OCI-LY7 (cell line): ENCODE results near the gene STX17. TPM values are rescaled to one million over a fixed set of nuclear protein-coding genes. Genes with fewer than 3 reads are reported as not detected.

Experiments
- BruUV-seq: library from RNA; stranded (reverse); fragments of 400-500 nt; replicated peaks from 2 replicates; lab custom pipeline; 2021; lab: Mats Ljungman, UMichigan
- CTCF ChIA-PET: fragments of 300-600 bp; sonication (Branson Sonifier 250); formaldehyde crosslinking; loops from one replicate; lab custom pipeline; 2022; ENCODE audit warnings: antibody characterized with exemption; ENCODE audit not compliant: unreplicated experiment; lab: Charles Lee
- POLR2A ChIA-PET: fragments of 300-600 bp; sonication (Branson Sonifier 250); formaldehyde crosslinking; loops from one replicate; lab custom pipeline; 2022; ENCODE audit warnings: antibody characterized with exemption; lab: Charles Lee
- DNase-seq: peaks from one replicate; pipeline ENCODE4 v3.0.0-alpha.2; 2015; ENCODE audit warnings: low spot score
- H2AFZ ChIP-seq: fragments of 200-600 bp; sonication (generic), shearing (Covaris generic); 2 replicates; pipeline ENCODE4 v1.6.1; 2014; ENCODE audit warnings: mild to moderate bottlenecking, antibody characterized with exemption, low read length, moderate library complexity
- H3K27ac ChIP-seq: fragments of 200-600 bp; sonication (generic); 2 replicates; pipeline ENCODE4 v1.5.1; 2014; ENCODE audit warnings: mixed run types, low read depth, mild to moderate bottlenecking, moderate library complexity, low read length, inconsistent platforms; ENCODE audit not compliant: poor library complexity, severe bottlenecking
- H3K36me3 ChIP-seq: fragments of 200-600 bp; sonication (generic); 2 replicates; pipeline ENCODE4 v1.6.1; 2014; ENCODE audit warnings: mild to moderate bottlenecking, antibody characterized with exemption, low read length, moderate library complexity, mixed read lengths; ENCODE audit not compliant: insufficient read depth
- H3K4me1 ChIP-seq: fragments of 200-600 bp; sonication (generic); 2 replicates; pipeline ENCODE4 v1.5.1; 2014; ENCODE audit warnings: mild to moderate bottlenecking, low read length; ENCODE audit not compliant: insufficient read depth, poor library complexity, severe bottlenecking
- H3K4me2 ChIP-seq: fragments of 200-600 bp; sonication (generic); 2 replicates; pipeline ENCODE4 v1.6.1; 2014; ENCODE audit warnings: mild to moderate bottlenecking, low read length
- H3K4me3 ChIP-seq: fragments of 200-600 bp; sonication (generic); 2 replicates; pipeline ENCODE4 v1.5.1; 2014; ENCODE audit warnings: mild to moderate bottlenecking, low read depth, low read length; ENCODE audit not compliant: poor library complexity, severe bottlenecking
- H3K79me2 ChIP-seq: fragments of 200-600 bp; sonication (generic); 2 replicates; pipeline ENCODE4 v1.6.1; 2016; ENCODE audit warnings: low read depth, mild to moderate bottlenecking, low read length, moderate library complexity, mixed read lengths; ENCODE audit not compliant: insufficient read depth
- H3K9me2 ChIP-seq: fragments of 200-600 bp; sonication (generic); 2 replicates; pipeline ENCODE4 v1.6.1; 2016; ENCODE audit warnings: mild to moderate bottlenecking, low read length, mixed read lengths; ENCODE audit not compliant: insufficient read depth
- H3K9me3 ChIP-seq: fragments of 200-600 bp; sonication (generic); 2 replicates; pipeline ENCODE4 v1.6.1; 2014; ENCODE audit warnings: mild to moderate bottlenecking, mixed run types, low read length, mixed read lengths
- H4K20me1 ChIP-seq: fragments of 200-600 bp; sonication (generic); 2 replicates; pipeline ENCODE4 v1.6.1; 2014; ENCODE audit warnings: mild to moderate bottlenecking, antibody characterized with exemption, low read length, moderate library complexity, mixed read lengths; ENCODE audit not compliant: insufficient read depth
- EZH2phosphoT487 ChIP-seq: fragments of 200-600 bp; sonication (generic); IDR thresholded peaks from 2 replicates; pipeline ENCODE4 v1.6.1; 2018; ENCODE audit warnings: low read depth, borderline replicate concordance, mild to moderate bottlenecking, mixed run types, antibody characterized with exemption, low read length, moderate library complexity, mixed read lengths
- intact Hi-C: fragments of 100-400 bp; cut with micrococcal nuclease; formaldehyde crosslinking; loops from one replicate; pipeline ENCODE4 v1.10.0; 2022; ENCODE audit not compliant: unreplicated experiment
- total RNA-seq, 2 experiments: library from RNA; depleted of rRNA in 1 of 2; stranded (reverse); fragments of >200 nt in 1 of 2; shearing (Covaris generic) in 1 of 2; gene quantifications; 2 replicates each; pipeline ENCODE4 v1.2.3, GENCODE V29; 2014 to 2022
- TF ChIP-seq, protein P1 (sequence below): fragments of 200-600 bp; sonication (generic); conservative IDR thresholded peaks from 2 replicates; pipeline ENCODE4 v1.5.1; 2014; ENCODE audit warnings: mild to moderate bottlenecking, antibody characterized with exemption, low read length, moderate library complexity, mixed read lengths

The STX17 gene
- total RNA-seq, 2 experiments from 2014 or later, result 12.1 to 21.5 TPM

DNA sequence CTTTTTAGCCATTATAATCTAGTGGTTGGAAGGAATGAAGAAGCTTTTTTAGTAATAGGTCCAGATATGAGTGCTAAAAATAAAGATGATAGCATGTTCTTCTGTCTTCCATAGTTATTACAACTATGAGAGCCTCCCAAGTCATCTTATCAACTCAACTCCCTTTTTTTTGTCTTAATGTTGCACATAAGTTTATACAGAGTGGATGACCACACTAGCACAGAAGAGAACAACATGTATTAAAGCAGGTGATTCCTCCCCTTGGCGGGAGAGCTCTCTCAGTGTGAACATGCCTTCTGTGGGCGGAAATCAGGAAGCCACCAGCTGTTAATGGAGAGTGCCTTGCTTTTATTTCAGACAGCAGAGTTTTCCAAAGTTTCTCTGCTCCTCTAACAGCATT lies 40.1 kb upstream of the STX17 start:
- no peak for DNase-seq
- no peak overlapping the region for H2AFZ ChIP-seq
- POLR2A ChIA-PET, result interaction anchor here (1.0 to 1.3 kb wide), 3 partner anchors 10 to 150 kb away, joined by 3 to 5 read pairs (median 3); no protein-coding TSS in a partner anchor
- no peaks in the 10 kb centered on the region for H3K36me3 ChIP-seq
- no peaks in the 10 kb centered on the region for H3K4me1 ChIP-seq
- no peak overlapping the region for H3K4me2 ChIP-seq
- H4K20me1 ChIP-seq, result no peaks in the 10 kb centered on the region
- BruUV-seq, result no TSS peak
- H3K9me2 ChIP-seq, result no peaks in the 10 kb centered on the region
- no peaks in the 10 kb centered on the region for H3K79me2 ChIP-seq
- no peak overlapping the region for H3K4me3 ChIP-seq
- CTCF ChIA-PET, result no interaction called here
- no peak for TF ChIP-seq EZH2phosphoT487
- TF ChIP-seq, protein P1, sequence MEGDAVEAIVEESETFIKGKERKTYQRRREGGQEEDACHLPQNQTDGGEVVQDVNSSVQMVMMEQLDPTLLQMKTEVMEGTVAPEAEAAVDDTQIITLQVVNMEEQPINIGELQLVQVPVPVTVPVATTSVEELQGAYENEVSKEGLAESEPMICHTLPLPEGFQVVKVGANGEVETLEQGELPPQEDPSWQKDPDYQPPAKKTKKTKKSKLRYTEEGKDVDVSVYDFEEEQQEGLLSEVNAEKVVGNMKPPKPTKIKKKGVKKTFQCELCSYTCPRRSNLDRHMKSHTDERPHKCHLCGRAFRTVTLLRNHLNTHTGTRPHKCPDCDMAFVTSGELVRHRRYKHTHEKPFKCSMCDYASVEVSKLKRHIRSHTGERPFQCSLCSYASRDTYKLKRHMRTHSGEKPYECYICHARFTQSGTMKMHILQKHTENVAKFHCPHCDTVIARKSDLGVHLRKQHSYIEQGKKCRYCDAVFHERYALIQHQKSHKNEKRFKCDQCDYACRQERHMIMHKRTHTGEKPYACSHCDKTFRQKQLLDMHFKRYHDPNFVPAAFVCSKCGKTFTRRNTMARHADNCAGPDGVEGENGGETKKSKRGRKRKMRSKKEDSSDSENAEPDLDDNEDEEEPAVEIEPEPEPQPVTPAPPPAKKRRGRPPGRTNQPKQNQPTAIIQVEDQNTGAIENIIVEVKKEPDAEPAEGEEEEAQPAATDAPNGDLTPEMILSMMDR, result no peak
- intact Hi-C loops, result no loop called here
- H3K27ac ChIP-seq, result no peak overlapping the region
- H3K9me3 ChIP-seq, result no peaks in the 10 kb centered on the region

DNA sequence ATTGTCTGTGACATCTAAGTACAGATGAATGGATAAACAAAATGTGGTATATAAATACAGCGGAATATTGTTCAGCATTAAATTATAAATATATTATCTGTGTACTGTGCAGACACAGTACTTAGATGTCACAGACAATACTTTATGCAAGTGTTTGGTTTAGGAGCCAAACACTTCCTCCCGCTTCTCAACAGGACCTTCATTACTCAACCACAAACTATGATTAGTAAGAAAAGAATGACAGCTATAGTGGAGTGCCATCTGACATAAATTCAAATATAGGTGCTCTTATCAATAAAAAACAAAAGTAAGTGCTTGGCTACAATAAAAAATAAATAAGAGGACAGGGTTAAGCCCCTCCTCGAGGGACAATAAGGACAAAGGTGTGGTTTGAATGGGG lies 38.9 kb upstream of the STX17 start:
- TF ChIP-seq, protein P1, result no peak
- TF ChIP-seq EZH2phosphoT487, result no peak
- Histone ChIP-seq H3K36me3 (no peaks in the 10 kb centered on the region), H4K20me1 (no peaks in the 10 kb centered on the region), H3K9me3 (no peaks in the 10 kb centered on the region), H3K79me2 (no peaks in the 10 kb centered on the region), H3K4me3 (no peak overlapping the region), H2AFZ (no peak overlapping the region), H3K27ac (no peak overlapping the region), H3K4me2 (no peak overlapping the region), H3K9me2 (no peaks in the 10 kb centered on the region), H3K4me1 (no peaks in the 10 kb centered on the region)
- POLR2A ChIA-PET, result no interaction called here
- BruUV-seq, result no TSS peak
- intact Hi-C loops, result no loop called here
- DNase-seq, result no peak
- CTCF ChIA-PET, result no interaction called here

DNA sequence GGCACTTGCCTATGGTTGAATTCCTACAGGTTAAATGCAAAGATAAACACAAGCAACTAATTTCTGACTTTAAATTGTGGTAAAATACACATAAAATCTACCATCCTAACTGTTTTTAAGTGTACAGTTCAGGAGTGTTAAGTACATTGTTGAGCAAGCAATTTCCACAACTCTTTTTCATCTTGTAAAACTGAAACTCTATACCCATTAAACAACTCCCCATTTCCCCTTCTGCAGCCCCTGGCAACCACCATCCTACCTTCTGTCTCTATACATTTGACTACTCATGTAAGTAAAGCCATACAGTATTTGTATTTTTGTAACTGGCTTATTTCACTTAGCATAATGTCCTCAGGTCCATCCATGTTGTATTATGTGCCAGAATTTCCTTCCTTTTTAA lies 38.5 kb upstream of the STX17 start:
- no peak for DNase-seq
- Histone ChIP-seq H2AFZ (no peak overlapping the region), H3K9me2 (no peaks in the 10 kb centered on the region), H3K79me2 (no peaks in the 10 kb centered on the region), H3K9me3 (no peaks in the 10 kb centered on the region), H3K4me1 (no peaks in the 10 kb centered on the region), H3K4me2 (no peak overlapping the region), H3K36me3 (no peaks in the 10 kb centered on the region), H3K4me3 (no peak overlapping the region), H4K20me1 (no peaks in the 10 kb centered on the region), H3K27ac (no peak overlapping the region)
- intact Hi-C loops, result no loop called here
- no TSS peak for BruUV-seq
- CTCF ChIA-PET, result no interaction called here
- POLR2A ChIA-PET, result no interaction called here
- no peak for TF ChIP-seq EZH2phosphoT487
- TF ChIP-seq, protein P1, result no peak
